Retina (tissue), 1 donor: ENCODE measurements around the gene ZBTB7A.

Experiments used
- DNase-seq: peaks from one replicate; pipeline ENCODE4 v3.0.0-alpha.2; 2016

The ZBTB7A gene

GRCh38 chr19:4066682-4067395 lies at the start of gene ZBTB7A:
Gene ZBTB7A (minus strand): TSS chr19:4066899. CDS start chr19:4055232, 11,667 bp downstream.
- DNase-seq, result peak; percentile 65

GRCh38 chr19:4115818-4116385 lies 49.2 kb upstream of the ZBTB7A start:
- no peak for DNase-seq

- no peak for DNase-seq
These were observed 48.5 kb upstream of the ZBTB7A start for GRCh38 chr19:4115050-4115817.

- DNase-seq, result no peak
These were observed 47.5 kb upstream of the ZBTB7A start for GRCh38 chr19:4114181-4114580.

- DNase-seq, result no peak
These were observed 46.8 kb upstream of the ZBTB7A start for GRCh38 chr19:4113398-4114088.

- no peak for DNase-seq
These were observed 45.7 kb upstream of the ZBTB7A start for GRCh38 chr19:4112367-4112766.

GRCh38 chr19:4109626-4109945 lies 42.9 kb upstream of the ZBTB7A start:
- DNase-seq, result no peak

GRCh38 chr19:4108767-4109625 lies 42.3 kb upstream of the ZBTB7A start:
- DNase-seq, result no peak

- no peak for DNase-seq
These were observed 36.4 kb upstream of the ZBTB7A start for GRCh38 chr19:4103080-4103433.

- DNase-seq, result no peak
These were observed 35.8 kb upstream of the ZBTB7A start for GRCh38 chr19:4102339-4103079.

- no peak for DNase-seq
These were observed 34.7 kb upstream of the ZBTB7A start for GRCh38 chr19:4101496-4101770.

- no peak for DNase-seq
These were observed 34.2 kb upstream of the ZBTB7A start for GRCh38 chr19:4100647-4101495.

- no peak for DNase-seq
These were observed 32.5 kb upstream of the ZBTB7A start for GRCh38 chr19:4099041-4099764.

- DNase-seq, result no peak
These were observed 31.8 kb upstream of the ZBTB7A start for GRCh38 chr19:4098493-4098892.

- DNase-seq, result no peak
These were observed 30.8 kb upstream of the ZBTB7A start for GRCh38 chr19:4097501-4097900.

GRCh38 chr19:4096049-4096892 lies 29.6 kb upstream of the ZBTB7A start:
- no peak for DNase-seq

GRCh38 chr19:4095488-4095844 lies 28.8 kb upstream of the ZBTB7A start:
- no peak for DNase-seq

- no peak for DNase-seq
These were observed 28.2 kb upstream of the ZBTB7A start for GRCh38 chr19:4094761-4095487.

GRCh38 chr19:4094291-4094690 lies 27.6 kb upstream of the ZBTB7A start:
- no peak for DNase-seq
